Measurements from ENCODE around the gene ANXA3. TPM values are rescaled to one million over a fixed set of nuclear protein-coding genes. Genes with fewer than 3 reads are reported as not detected.

The ANXA3 gene
- total and polyA plus RNA-seq, 2 donors, result 13.4 to 46.6 TPM

GRCh38 chr4:78552389-78553042, 946 bp downstream of the ANXA3 start:
- peaks cover 4 to 8% of the 10 kb centered on the region in 2 donors for H3K4me1 ChIP-seq (ENCODE audit: control insufficient read depth in 2 of 2, insufficient read depth in 2 of 2, low read length in 2 of 2)
- peaks cover 4 to 18% of the 10 kb centered on the region in 2 donors for H3K27me3 ChIP-seq (ENCODE audit: control insufficient read depth in 2 of 2, insufficient read depth in 1 of 2, low read length in 1 of 2)
- H3K36me3 ChIP-seq (ENCODE audit: control insufficient read depth in 2 of 2, insufficient read depth in 2 of 2, low read length in 1 of 2), result no peaks in the 10 kb centered on the region
- H3K9me3 ChIP-seq (ENCODE audit: control insufficient read depth in 2 of 2, insufficient read depth in 1 of 2, low read length in 1 of 2), result no peaks in the 10 kb centered on the region
- peak in 1 of 9 donors; percentile 13 for DNase-seq (ENCODE audit: low read depth in 6 of 9, low spot score in 9 of 9)
- peak overlapping the region in 1 of 2 donors; percentile 52 for H3K4me3 ChIP-seq (ENCODE audit: low read length in 2 of 2)
- 62% methylated on average over 10 of the region's 10 CpGs for WGBS
- no peak overlapping the region for H3K27ac ChIP-seq (ENCODE audit: low read depth in 1 of 2, low read length in 1 of 2)

- Histone ChIP-seq H3K36me3 (ENCODE audit: control insufficient read depth in 2 of 2, insufficient read depth in 2 of 2, low read length in 1 of 2) (no peaks in the 10 kb centered on the region), H3K4me1 (ENCODE audit: control insufficient read depth in 2 of 2, insufficient read depth in 2 of 2, low read length in 2 of 2) (peaks cover 4 to 8% of the 10 kb centered on the region in 2 donors), H3K4me3 (ENCODE audit: low read length in 2 of 2) (no peak overlapping the region), H3K27ac (ENCODE audit: low read depth in 1 of 2, low read length in 1 of 2) (no peak overlapping the region), H3K9me3 (ENCODE audit: control insufficient read depth in 2 of 2, insufficient read depth in 1 of 2, low read length in 1 of 2) (no peaks in the 10 kb centered on the region), H3K27me3 (ENCODE audit: control insufficient read depth in 2 of 2, insufficient read depth in 1 of 2, low read length in 1 of 2) (peaks cover 4 to 18% of the 10 kb centered on the region in 2 donors)
- WGBS, result 96% methylated on average over 3 of the region's 3 CpGs
- DNase-seq (ENCODE audit: low read depth in 6 of 9, low spot score in 9 of 9), result no peak
Measured at GRCh38 chr4:78553043-78553396, 1.4 kb downstream of the ANXA3 start.

- no peak overlapping the region for H3K4me3 ChIP-seq (ENCODE audit: low read length in 2 of 2)
- peaks cover 4 to 18% of the 10 kb centered on the region in 2 donors for H3K27me3 ChIP-seq (ENCODE audit: control insufficient read depth in 2 of 2, insufficient read depth in 1 of 2, low read length in 1 of 2)
- H3K27ac ChIP-seq (ENCODE audit: low read depth in 1 of 2, low read length in 1 of 2), result no peak overlapping the region
- H3K4me1 ChIP-seq (ENCODE audit: control insufficient read depth in 2 of 2, insufficient read depth in 2 of 2, low read length in 2 of 2), result peaks cover 4 to 8% of the 10 kb centered on the region in 2 donors
- DNase-seq (ENCODE audit: low read depth in 6 of 9, low spot score in 9 of 9), result no peak
- no peaks in the 10 kb centered on the region for H3K9me3 ChIP-seq (ENCODE audit: control insufficient read depth in 2 of 2, insufficient read depth in 1 of 2, low read length in 1 of 2)
- H3K36me3 ChIP-seq (ENCODE audit: control insufficient read depth in 2 of 2, insufficient read depth in 2 of 2, low read length in 1 of 2), result no peaks in the 10 kb centered on the region
Measured at GRCh38 chr4:78553529-78554060, 2.0 kb downstream of the ANXA3 start.

- H3K27ac ChIP-seq (ENCODE audit: low read depth in 1 of 2, low read length in 1 of 2), result no peak overlapping the region
- H3K4me1 ChIP-seq (ENCODE audit: control insufficient read depth in 2 of 2, insufficient read depth in 2 of 2, low read length in 2 of 2), result peaks cover 4 to 8% of the 10 kb centered on the region in 2 donors
- no peaks in the 10 kb centered on the region for H3K9me3 ChIP-seq (ENCODE audit: control insufficient read depth in 2 of 2, insufficient read depth in 1 of 2, low read length in 1 of 2)
- H3K4me3 ChIP-seq (ENCODE audit: low read length in 2 of 2), result no peak overlapping the region
- 96% methylated on average over 4 of the region's 4 CpGs for WGBS
- peaks cover 2 to 9% of the 10 kb centered on the region in 2 donors for H3K27me3 ChIP-seq (ENCODE audit: control insufficient read depth in 2 of 2, insufficient read depth in 1 of 2, low read length in 1 of 2)
- no peak for DNase-seq (ENCODE audit: low read depth in 6 of 9, low spot score in 9 of 9)
- H3K36me3 ChIP-seq (ENCODE audit: control insufficient read depth in 2 of 2, insufficient read depth in 2 of 2, low read length in 1 of 2), result no peaks in the 10 kb centered on the region
Measured at GRCh38 chr4:78556665-78557064, 5.1 kb downstream of the ANXA3 start.

GRCh38 chr4:78557841-78558240, 6.3 kb downstream of the ANXA3 start:
- Histone ChIP-seq H3K4me3 (ENCODE audit: low read length in 2 of 2) (no peak overlapping the region), H3K9me3 (ENCODE audit: control insufficient read depth in 2 of 2, insufficient read depth in 1 of 2, low read length in 1 of 2) (no peaks in the 10 kb centered on the region)

GRCh38 chr4:78558410-78558809, 6.8 kb downstream of the ANXA3 start:
- 96% methylated on average over 1 of the region's 1 CpG for WGBS
- Histone ChIP-seq H3K36me3 (ENCODE audit: control insufficient read depth in 2 of 2, insufficient read depth in 2 of 2, low read length in 1 of 2) (no peaks in the 10 kb centered on the region), H3K27me3 (ENCODE audit: control insufficient read depth in 2 of 2, insufficient read depth in 1 of 2, low read length in 1 of 2) (no peaks in the 10 kb centered on the region), H3K4me3 (ENCODE audit: low read length in 2 of 2) (no peak overlapping the region), H3K27ac (ENCODE audit: low read depth in 1 of 2, low read length in 1 of 2) (no peak overlapping the region), H3K4me1 (ENCODE audit: control insufficient read depth in 2 of 2, insufficient read depth in 2 of 2, low read length in 2 of 2) (no peaks in the 10 kb centered on the region), H3K9me3 (ENCODE audit: control insufficient read depth in 2 of 2, insufficient read depth in 1 of 2, low read length in 1 of 2) (no peaks in the 10 kb centered on the region)
- no peak for DNase-seq (ENCODE audit: low read depth in 6 of 9, low spot score in 9 of 9)

More at GRCh38 chr4:78557841-78558240, 6.3 kb downstream of the ANXA3 start:
- H3K36me3 ChIP-seq (ENCODE audit: control insufficient read depth in 2 of 2, insufficient read depth in 2 of 2, low read length in 1 of 2), result no peaks in the 10 kb centered on the region
- H3K4me1 ChIP-seq (ENCODE audit: control insufficient read depth in 2 of 2, insufficient read depth in 2 of 2, low read length in 2 of 2), result no peaks in the 10 kb centered on the region
- H3K27me3 ChIP-seq (ENCODE audit: control insufficient read depth in 2 of 2, insufficient read depth in 1 of 2, low read length in 1 of 2), result no peaks in the 10 kb centered on the region
- 93% methylated on average over 2 of the region's 2 CpGs for WGBS
- no peak for DNase-seq (ENCODE audit: low read depth in 6 of 9, low spot score in 9 of 9)
- H3K27ac ChIP-seq (ENCODE audit: low read depth in 1 of 2, low read length in 1 of 2), result no peak overlapping the region

- H3K36me3 ChIP-seq (ENCODE audit: control insufficient read depth in 2 of 2, insufficient read depth in 2 of 2, low read length in 1 of 2), result no peaks in the 10 kb centered on the region
- DNase-seq (ENCODE audit: low read depth in 6 of 9, low spot score in 9 of 9), result no peak
- H3K9me3 ChIP-seq (ENCODE audit: control insufficient read depth in 2 of 2, insufficient read depth in 1 of 2, low read length in 1 of 2), result no peaks in the 10 kb centered on the region
- no peak overlapping the region for H3K27ac ChIP-seq (ENCODE audit: low read depth in 1 of 2, low read length in 1 of 2)
- WGBS, result 94% methylated on average over 2 of the region's 2 CpGs
- no peaks in the 10 kb centered on the region for H3K4me1 ChIP-seq (ENCODE audit: control insufficient read depth in 2 of 2, insufficient read depth in 2 of 2, low read length in 2 of 2)
- no peaks in the 10 kb centered on the region for H3K27me3 ChIP-seq (ENCODE audit: control insufficient read depth in 2 of 2, insufficient read depth in 1 of 2, low read length in 1 of 2)
- H3K4me3 ChIP-seq (ENCODE audit: low read length in 2 of 2), result no peak overlapping the region
Measured at GRCh38 chr4:78560296-78560963, 8.9 kb downstream of the ANXA3 start.

- Histone ChIP-seq H3K4me1 (ENCODE audit: control insufficient read depth in 2 of 2, insufficient read depth in 2 of 2, low read length in 2 of 2) (no peaks in the 10 kb centered on the region), H3K36me3 (ENCODE audit: control insufficient read depth in 2 of 2, insufficient read depth in 2 of 2, low read length in 1 of 2) (no peaks in the 10 kb centered on the region), H3K4me3 (ENCODE audit: low read length in 2 of 2) (no peak overlapping the region), H3K27me3 (ENCODE audit: control insufficient read depth in 2 of 2, insufficient read depth in 1 of 2, low read length in 1 of 2) (no peaks in the 10 kb centered on the region), H3K27ac (ENCODE audit: low read depth in 1 of 2, low read length in 1 of 2) (no peak overlapping the region), H3K9me3 (ENCODE audit: control insufficient read depth in 2 of 2, insufficient read depth in 1 of 2, low read length in 1 of 2) (no peaks in the 10 kb centered on the region)
- DNase-seq (ENCODE audit: low read depth in 6 of 9, low spot score in 9 of 9), result no peak
Measured at GRCh38 chr4:78561677-78562076, 10.1 kb downstream of the ANXA3 start.

- no peak for DNase-seq (ENCODE audit: low read depth in 6 of 9, low spot score in 9 of 9)
- H3K4me1 ChIP-seq (ENCODE audit: control insufficient read depth in 2 of 2, insufficient read depth in 2 of 2, low read length in 2 of 2), result no peaks in the 10 kb centered on the region
- H3K9me3 ChIP-seq (ENCODE audit: control insufficient read depth in 2 of 2, insufficient read depth in 1 of 2, low read length in 1 of 2), result no peaks in the 10 kb centered on the region
- no peak overlapping the region for H3K4me3 ChIP-seq (ENCODE audit: low read length in 2 of 2)
- H3K36me3 ChIP-seq (ENCODE audit: control insufficient read depth in 2 of 2, insufficient read depth in 2 of 2, low read length in 1 of 2), result no peaks in the 10 kb centered on the region
- H3K27me3 ChIP-seq (ENCODE audit: control insufficient read depth in 2 of 2, insufficient read depth in 1 of 2, low read length in 1 of 2), result no peaks in the 10 kb centered on the region
- 94% methylated on average over 4 of the region's 4 CpGs for whole genome bisulfite sequencing
- H3K27ac ChIP-seq (ENCODE audit: low read depth in 1 of 2, low read length in 1 of 2), result no peak overlapping the region
Measured at GRCh38 chr4:78562687-78563086, 11.1 kb downstream of the ANXA3 start.

All from thymus (tissue), 11 donors.